ENCODE data around the gene PSMC3.

DNA sequence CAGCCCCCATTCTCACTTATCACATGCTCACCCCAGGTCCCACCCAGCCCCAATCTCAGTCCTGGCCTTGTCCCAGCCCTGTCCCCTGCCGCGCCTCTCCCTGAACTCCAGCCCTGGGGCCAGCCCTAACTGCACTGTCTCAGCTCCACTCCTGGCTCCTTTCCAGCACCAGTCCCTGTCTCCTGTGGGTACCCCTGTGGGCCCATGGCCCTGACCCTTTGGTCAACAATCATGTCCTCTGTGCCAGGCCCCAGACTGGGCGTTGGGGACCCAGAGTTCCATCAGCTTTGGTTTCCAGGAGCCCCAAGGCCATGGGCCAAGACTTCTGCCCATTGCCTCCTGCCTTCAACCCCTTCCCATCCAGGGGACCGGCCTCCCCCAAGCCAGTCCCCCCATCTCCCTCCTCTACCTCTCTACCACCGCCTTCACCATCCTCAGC lies 48.6 kb downstream of the PSMC3 start:
- TF ChIP-seq CTCF (IDR thresholded peaks at IDR 0.05; ENCODE audit: insufficient read depth, low read depth, low read length) (no peak), EZH2 (IDR thresholded peaks at IDR 0.05; ENCODE audit: insufficient read depth, low read length) (no peak)

Data from astrocyte (in vitro differentiated cells and primary cell).